ENCODE data around the gene FRMD4A. TPM values are rescaled to one million over a fixed set of nuclear protein-coding genes. Genes with fewer than 3 reads are reported as not detected.

FRMD4A gene
- 27.4 and 28.2 TPM in 2 replicates for total RNA-seq

- Histone ChIP-seq H3K36me3 (ENCODE audit: control insufficient read depth, insufficient read depth, low read length) (no peaks in the 10 kb centered on the region), H3K4me3 (ENCODE audit: low read depth, low read length) (no peak within 1 kb of the TSS), H3K27me3 (ENCODE audit: control insufficient read depth, insufficient read depth, low read length) (peaks cover 5% of the 10 kb centered on the region)
- DNase-seq (ENCODE audit: low read depth), result no peak
- TF ChIP-seq, protein P1, sequence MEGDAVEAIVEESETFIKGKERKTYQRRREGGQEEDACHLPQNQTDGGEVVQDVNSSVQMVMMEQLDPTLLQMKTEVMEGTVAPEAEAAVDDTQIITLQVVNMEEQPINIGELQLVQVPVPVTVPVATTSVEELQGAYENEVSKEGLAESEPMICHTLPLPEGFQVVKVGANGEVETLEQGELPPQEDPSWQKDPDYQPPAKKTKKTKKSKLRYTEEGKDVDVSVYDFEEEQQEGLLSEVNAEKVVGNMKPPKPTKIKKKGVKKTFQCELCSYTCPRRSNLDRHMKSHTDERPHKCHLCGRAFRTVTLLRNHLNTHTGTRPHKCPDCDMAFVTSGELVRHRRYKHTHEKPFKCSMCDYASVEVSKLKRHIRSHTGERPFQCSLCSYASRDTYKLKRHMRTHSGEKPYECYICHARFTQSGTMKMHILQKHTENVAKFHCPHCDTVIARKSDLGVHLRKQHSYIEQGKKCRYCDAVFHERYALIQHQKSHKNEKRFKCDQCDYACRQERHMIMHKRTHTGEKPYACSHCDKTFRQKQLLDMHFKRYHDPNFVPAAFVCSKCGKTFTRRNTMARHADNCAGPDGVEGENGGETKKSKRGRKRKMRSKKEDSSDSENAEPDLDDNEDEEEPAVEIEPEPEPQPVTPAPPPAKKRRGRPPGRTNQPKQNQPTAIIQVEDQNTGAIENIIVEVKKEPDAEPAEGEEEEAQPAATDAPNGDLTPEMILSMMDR (IDR thresholded peaks at IDR 0.05; ENCODE audit: insufficient read depth, low read length, poor library complexity, severe bottlenecking), result no peak
Observed at GRCh38 chr10:14330388-14331061, at the start of gene FRMD4A. Gene FRMD4A, minus strand, starts transcription at chr10:14330924.

DNA sequence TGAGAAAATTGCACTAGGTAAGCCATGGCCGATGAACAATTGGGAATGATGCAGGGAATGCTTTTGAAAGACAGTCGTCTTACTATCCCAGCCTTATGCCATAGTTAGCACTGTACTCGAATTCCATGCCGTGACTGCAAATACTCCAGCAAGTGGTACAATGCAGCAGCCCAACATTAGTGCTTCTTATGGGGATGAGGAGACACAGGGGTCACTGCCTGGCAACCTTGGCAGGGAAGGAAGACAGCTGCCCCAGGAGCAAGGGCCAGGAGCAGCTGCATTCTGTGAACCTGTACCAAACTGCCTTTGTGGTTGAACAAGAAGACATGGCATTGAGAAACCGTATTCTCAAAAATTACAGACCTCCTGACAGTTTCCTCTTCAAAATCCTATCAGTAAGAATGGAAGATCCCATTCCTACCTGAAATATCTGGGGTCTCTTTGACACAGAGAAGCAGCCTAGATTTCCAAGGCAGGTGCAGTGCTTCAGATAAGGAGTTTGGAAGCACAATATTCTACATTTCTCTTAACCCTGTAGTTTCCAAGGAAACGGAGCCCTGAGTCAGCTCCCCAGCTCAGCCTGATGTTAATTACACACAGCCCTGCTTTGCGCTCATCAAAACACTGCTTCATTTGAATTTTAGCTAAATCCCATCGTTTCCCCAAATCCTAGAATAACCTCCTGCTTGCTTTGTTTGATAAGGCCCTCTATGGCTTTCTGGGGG, 49.0 kb upstream of the FRMD4A start:
- no peak for DNase-seq (ENCODE audit: low read depth)

DNA sequence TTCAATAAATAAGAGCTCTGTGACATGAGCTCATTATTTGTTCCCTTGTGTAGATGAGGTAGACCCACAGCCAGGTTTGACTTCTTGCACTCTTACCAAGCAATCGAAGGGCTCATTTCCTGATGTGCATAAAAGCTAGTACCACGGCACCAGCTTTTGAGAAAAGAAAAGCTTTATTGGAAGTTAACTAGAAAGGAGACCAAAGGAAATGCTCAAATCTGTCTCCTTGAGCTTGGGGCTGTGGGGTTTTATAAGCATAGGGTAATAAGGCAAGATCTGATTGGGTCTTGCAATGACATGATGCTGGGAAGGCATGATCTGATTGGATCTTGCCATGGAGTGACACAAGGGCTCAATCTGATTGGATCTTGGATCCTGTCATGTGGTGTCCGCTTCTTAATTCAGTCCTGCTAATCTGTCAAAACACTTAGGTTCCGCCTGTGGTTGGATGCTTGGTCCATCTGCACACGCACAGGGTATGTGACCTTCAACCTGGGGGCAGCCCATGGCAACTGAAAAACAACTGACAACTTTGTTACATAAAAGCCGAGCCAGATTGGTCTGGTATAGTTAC, 47.8 kb upstream of the FRMD4A start:
- no peak for DNase-seq (ENCODE audit: low read depth)
- no peak overlapping the region for H3K4me3 ChIP-seq (ENCODE audit: low read depth, low read length)
- no peaks in the 10 kb centered on the region for H3K27me3 ChIP-seq (ENCODE audit: control insufficient read depth, insufficient read depth, low read length)
- H3K36me3 ChIP-seq (ENCODE audit: control insufficient read depth, insufficient read depth, low read length), result no peaks in the 10 kb centered on the region
- TF ChIP-seq, protein P1 (IDR thresholded peaks at IDR 0.05; ENCODE audit: insufficient read depth, low read length, poor library complexity, severe bottlenecking), result no peak

More for the DNA sequence above, 49.0 kb upstream of the FRMD4A start:
- TF ChIP-seq, protein P1 (IDR thresholded peaks at IDR 0.05; ENCODE audit: insufficient read depth, low read length, poor library complexity, severe bottlenecking), result no peak
- H3K36me3 ChIP-seq (ENCODE audit: control insufficient read depth, insufficient read depth, low read length), result no peaks in the 10 kb centered on the region
- no peaks in the 10 kb centered on the region for H3K27me3 ChIP-seq (ENCODE audit: control insufficient read depth, insufficient read depth, low read length)
- H3K4me3 ChIP-seq (ENCODE audit: low read depth, low read length), result no peak overlapping the region

DNA sequence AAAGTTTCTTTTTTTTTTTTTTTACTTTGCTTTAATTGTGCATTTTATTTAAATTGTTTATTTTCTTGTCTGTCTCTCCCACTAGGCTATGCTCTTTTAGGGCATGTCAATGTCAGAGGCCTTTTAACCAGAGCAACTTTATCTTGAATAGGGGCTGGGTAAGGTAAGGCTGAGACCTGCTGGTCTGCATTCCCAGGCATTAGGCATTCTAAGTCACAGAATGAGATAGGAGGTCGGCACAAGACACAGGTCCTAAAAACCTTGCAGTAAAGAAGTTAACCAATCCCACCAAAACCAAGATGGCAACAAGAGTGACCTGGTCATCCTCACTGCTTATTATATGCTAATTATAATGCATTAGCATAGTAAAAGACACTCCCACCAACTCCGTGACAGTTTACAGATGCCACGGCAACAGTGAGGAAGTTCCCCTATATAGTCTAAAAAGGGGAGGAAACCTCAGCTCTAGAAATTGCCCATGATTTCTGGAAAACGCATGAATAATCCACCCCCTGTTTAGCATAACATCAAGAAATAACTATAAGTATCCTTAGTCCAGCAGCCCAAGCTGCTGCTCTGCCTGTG, 47.0 kb upstream of the FRMD4A start:
- Histone ChIP-seq H3K4me3 (ENCODE audit: low read depth, low read length) (no peak overlapping the region), H3K36me3 (ENCODE audit: control insufficient read depth, insufficient read depth, low read length) (no peaks in the 10 kb centered on the region), H3K27me3 (ENCODE audit: control insufficient read depth, insufficient read depth, low read length) (no peaks in the 10 kb centered on the region)
- TF ChIP-seq, protein P1 (IDR thresholded peaks at IDR 0.05; ENCODE audit: insufficient read depth, low read length, poor library complexity, severe bottlenecking), result no peak
- DNase-seq (ENCODE audit: low read depth), result no peak

DNA sequence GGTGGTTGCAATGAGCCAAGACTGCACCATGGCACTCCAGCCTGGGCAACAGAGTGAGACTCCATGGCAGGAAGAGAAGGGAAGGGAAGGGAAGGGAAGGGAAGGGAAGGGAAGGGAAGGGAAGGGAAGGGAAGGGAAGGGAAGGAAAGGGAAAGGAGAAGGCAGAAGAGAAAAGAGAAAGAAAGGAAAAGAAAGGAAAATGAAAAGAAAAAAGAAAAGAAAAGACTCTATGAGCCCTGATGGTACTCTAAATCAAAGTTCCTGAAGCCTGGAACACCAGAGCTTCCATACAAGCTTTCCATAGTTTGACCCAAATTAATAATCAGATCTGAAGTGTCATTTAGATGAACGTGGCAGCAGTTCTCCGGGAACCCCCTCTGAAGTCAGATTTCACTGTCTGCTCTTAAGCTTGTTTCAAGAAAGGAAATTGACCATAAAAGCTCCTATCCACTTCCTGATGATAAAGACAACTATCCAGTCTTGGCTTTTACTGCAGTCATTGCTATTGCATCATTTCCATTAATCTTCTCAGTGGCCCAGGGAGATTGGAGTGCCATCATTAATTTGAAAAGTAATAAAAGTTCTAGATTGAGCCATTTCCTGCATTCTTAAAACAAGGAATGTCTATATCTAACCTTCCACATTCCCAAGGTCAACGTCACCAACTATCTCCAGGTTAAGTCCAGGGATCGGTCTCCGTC, 44.2 kb upstream of the FRMD4A start:
- H3K27me3 ChIP-seq (ENCODE audit: control insufficient read depth, insufficient read depth, low read length), result no peaks in the 10 kb centered on the region
- H3K4me3 ChIP-seq (ENCODE audit: low read depth, low read length), result no peak overlapping the region
- H3K36me3 ChIP-seq (ENCODE audit: control insufficient read depth, insufficient read depth, low read length), result no peaks in the 10 kb centered on the region
- no peak for DNase-seq (ENCODE audit: low read depth)
- TF ChIP-seq, protein P1 (IDR thresholded peaks at IDR 0.05; ENCODE audit: insufficient read depth, low read length, poor library complexity, severe bottlenecking), result no peak
